ENCODE measurements around the gene ASZ1.

ASZ1 gene

DNA sequence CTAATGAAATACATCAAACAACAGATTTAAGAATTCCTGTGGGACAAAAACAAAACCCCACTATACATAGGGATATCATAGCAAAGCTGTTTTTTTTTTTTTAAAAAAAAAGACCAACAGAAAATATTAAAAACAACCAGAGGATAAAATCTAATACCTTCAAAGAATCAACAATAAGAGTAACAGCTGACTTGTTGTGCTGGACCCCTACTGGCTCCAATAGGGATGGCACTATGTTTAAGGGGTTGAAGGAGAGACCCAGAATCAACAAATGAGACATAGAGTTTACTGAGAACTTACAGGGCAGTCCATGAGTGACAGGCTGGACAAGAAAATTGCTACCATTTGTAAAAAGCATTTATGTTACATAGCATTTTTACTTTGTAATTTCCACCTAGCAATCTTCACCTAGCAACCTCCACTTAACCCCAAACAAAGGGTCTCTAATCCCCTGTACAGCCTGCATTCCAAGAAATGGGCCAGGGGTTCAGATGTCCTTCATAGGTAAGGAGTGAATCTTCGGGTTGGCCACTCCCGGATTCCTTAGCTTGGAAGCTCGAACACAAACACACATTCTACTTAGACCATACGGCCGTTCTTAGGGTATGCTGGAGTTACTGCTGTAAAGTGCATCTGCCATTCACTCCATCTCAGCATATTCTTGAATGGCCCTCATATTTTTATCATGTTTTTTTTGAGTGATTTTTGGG lies 25.8 kb downstream of the ASZ1 start:
- DNase-seq = no peak

DNA sequence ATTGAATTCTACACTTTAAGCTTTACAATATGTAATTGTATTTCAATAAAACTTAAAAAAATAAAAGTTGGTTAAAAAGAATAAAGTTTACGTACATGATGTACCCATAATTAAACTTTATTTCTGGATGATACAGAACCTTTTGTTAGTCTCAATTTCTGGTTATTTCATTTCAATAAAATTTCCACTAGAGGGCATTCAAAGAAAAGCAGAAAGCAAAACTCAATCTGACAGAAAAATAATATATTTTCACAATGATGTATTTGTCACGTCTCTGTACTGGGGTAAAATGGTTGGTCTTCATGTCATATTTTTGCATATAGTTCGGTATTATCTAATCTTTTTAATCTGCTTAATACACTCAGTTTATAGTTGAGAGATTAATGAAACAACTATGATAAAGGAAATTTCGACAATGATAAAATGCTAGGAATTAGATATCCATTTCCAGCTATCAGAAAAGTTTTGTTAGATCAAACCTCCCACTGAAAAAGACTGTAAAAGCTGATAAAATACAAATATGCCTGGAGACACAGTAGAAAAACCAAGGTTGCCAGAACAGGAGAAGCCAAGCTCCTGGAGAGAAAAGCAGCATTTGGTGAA lies 27.4 kb downstream of the ASZ1 start:
- no peak for DNase-seq

DNA sequence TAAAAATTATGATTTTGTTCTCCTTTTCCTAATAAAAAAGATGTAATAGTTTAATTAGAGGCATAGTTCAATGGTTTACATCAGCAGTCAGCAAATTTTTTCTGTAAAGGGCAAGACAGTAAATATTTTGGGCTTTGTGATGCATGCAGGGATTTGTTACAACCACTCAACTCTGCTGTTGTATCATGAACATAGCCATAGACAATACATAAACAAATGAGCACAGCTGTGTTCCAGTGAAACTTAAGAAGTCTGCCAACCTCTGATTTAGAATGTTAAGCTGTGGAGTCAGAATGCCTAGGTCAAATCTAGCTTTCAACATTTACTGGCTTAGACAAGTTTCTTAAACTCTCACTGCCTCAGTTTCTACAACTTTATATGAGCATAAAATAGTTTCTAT lies 31.6 kb downstream of the ASZ1 start:
- DNase-seq = no peak

GRCh38 chr7:117393781-117394180 lies 33.5 kb downstream of the ASZ1 start:
- DNase-seq = no peak

- DNase-seq = no peak
Observed at GRCh38 chr7:117389871-117390270, 37.4 kb downstream of the ASZ1 start.

DNA sequence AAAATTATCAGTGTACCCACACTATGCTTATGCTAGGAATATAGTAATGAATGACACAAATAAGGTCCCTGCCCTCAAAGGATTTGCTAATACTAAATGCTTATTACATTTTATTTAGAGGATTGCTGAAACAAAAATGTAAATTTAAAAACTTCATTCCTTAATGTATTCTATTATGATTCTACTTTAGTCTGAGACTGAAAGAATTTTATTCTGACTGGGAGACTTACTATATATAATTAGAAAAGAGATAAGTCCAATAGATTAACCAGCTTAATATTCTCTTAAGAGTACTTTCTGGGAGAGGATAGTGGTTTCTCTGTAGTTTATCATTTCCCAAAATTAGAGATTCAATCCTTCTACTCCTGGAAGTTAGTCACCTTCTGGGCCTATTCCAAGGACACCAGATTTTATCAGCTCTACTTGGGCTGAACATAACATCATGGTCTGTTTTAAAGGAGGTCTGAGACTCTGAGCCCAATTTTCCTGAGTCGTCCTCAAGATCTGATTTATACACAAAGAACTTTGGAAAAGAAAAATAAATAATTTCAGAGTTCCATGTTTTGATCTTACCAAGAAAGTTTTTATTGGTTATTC lies 41.1 kb downstream of the ASZ1 start:
- DNase-seq = no peak

- no peak for DNase-seq
Observed at GRCh38 chr7:117385363-117386109, 41.8 kb downstream of the ASZ1 start.

DNA sequence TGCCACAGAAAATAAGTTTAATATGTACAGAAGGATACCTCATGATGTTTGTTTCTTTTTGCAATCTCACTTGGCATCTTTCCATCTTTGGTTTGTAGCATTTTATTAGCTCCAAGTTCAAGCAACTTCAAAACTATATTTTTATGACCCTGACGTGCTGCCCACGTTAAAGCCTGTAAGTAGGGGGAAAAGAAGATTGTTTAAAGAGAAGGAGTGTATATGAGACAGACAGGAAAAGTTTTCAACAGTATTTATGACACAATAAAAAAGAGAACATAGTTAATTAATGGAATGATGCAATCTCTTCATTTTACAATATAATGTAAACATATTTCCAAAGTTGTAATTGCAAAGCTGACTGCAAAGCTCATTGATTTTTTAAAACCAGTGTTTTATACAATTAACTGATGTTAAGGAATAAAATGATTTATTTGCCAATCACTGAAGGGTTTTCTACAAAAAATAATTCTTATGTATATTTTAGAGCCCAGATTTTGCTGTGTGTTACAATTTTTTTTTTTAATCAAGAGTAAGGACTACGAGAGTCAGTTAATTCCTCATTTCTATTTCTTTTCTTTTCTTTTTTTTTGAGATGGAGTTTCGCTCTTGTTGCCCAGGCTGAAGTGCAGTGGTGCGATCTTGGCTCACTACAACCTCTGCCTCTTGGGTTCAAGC lies 42.5 kb downstream of the ASZ1 start:
- no peak for DNase-seq

DNA sequence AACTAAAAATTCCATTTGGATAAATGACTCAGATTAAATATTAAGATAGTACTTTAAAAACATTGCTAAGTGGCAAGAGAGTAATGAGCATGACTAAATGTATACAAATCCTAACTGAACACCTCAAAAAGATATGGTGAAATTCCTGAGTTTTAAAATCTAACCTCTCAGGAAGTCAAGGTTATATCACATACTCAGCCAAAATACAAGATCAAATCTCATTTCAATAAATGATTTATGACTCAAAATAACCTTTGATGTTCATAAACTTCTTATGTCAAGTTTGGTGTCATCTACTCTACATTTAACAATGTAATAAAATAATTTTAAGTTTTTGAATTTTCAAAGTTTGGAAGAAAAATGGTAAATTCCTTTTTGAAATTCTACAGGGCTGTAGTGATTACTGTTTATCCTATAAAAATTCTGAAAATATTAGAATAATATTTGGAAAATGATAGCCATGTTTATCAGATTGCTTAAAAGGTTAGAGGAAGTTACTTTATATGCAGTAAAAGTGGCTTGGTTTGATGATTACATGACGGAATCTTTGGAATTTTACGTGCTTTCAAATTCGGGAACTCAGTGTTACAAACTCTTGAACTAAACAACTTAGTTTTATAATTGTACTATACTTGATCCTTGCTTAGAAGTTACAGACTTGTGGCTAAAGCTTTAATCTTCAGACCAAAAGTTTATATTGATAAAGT lies 43.7 kb downstream of the ASZ1 start:
- DNase-seq = no peak

DNA sequence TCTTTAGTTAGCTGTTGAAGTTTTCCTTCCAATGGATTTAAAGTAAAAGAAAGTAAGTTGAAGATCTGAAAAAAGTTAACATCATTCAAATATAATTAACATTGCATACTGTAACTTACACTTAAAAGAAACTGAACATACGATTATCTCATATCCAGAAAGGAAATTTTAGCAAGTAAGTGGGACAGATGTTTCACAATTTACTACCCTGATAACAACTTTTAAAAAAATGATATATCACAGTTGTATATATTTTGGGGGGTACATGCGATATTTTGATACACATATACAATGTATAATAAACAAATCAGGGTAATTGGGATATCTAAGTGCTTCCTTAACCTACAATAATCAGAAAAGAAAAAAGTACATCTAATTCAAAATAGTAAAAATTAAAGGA lies 44.2 kb downstream of the ASZ1 start:
- no peak for DNase-seq

- DNase-seq = no peak
Observed at GRCh38 chr7:117381362-117381761, 45.9 kb downstream of the ASZ1 start.

DNA sequence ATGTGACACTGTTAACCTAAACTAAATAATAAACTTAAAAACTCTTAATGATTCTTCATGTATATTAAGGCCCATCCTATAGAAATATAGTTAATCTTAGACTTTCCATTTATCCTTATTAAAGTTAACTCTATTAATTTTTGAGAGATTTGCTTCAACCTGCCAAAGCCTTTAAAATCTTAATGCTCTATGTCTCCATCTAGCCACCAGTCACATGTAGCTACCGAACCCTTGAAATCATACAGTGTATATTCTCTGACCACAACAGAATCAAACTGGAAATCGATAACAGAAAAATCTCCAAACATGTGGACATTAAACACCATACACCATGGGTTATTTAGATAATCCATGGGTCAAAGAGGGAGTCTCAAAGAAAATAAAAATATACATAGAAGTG lies 51.9 kb downstream of the ASZ1 start:
- DNase-seq = no peak

DNA sequence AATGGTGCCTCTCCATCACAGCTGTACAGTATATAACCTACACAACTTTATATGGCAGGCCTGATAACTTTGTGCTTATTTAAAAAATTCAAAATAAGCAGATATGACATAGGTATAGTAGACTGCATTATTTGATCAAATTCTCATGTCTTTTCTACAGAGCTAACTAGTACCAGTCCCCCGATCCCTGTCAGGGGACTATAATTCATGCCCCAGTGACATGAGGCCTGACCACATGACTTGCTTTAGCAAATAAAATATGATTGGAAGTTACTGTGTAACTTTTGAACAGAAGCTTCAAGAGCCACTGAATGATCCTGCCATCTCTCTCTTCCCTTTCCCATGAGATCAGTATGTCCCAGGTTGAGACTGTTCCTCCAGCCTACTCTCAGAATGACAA lies 55.2 kb downstream of the ASZ1 start:
- DNase-seq = no peak

DNA sequence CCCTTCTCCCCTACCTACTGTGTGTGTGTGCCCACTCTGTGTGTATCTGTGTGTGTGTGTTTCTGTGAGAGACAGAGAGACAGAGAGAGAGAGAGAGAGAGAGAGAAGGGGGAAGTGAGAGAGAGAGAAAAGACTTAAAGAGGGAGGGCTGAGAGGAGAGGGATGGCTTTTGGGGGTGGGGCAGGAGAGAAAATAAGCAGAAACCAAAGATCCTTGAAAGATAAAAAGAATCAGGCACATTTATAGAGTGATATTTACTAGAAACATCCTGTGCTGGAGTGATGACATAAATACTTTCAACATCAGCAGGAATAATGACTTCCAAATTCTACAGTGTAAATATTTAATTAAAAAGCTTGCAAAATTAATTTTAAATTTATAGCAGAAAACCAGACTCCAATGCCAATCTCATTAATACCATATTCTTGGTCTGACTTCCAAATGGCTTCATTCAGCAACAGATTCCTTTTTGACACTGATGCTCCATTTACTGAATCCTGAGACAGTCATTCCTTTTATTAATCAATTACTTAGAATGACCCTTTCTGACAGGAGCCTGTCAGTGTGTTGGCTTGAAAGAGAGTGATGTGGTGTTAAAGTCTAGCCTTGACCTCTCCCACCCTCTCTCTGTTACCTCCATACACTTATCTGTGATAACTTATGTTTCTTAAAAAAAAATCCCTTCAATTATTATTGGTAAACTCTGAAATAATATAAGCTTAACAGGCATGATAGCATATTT lies 62.8 kb downstream of the ASZ1 start:
- DNase-seq = no peak

- no peak for DNase-seq
Observed at GRCh38 chr7:117362294-117362888, 64.9 kb downstream of the ASZ1 start.

GRCh38 chr7:117350027-117350426 lies 77.3 kb downstream of the ASZ1 start:
- DNase-seq = no peak

DNA sequence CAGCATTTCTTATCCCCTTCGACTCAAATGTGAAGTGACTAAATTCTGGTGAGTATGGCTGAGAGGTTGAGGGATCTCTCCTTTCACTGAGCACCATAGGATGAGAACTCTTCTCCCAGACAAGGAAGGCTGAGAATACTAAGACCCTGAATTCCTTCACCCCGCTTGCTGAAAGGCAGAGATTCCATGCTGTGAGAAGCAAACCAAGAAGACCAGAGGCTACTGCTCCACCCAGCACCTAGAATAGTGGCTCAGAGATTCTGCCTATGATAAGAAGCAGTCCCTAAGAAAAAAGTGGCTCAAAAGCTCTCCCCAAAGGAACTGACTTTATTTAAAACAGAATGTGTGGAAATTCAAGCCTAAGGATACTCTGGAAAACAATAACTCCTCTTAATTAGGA lies 77.7 kb downstream of the ASZ1 start:
- no peak for DNase-seq

- no peak for DNase-seq
Observed at GRCh38 chr7:117347962-117348672, 79.2 kb downstream of the ASZ1 start.

DNA sequence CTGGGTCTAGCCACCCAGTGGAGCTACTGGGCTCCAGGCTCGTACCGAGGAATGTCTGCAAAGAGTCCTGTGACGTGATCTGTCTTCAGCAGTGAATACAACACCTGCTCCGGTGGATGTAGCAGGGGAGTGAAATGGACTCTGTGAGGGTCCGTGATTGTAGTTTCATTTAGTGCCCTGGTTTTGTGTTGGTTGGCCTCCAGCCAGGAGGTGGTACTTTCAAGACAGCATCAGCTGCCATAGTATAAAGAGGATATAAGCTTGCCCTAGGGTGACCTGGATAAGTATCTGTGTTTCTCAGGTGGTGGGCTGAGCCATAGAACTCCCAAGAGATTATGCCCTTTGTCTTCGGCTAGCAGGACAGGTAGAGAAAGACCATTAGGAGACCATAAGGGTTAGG lies 79.8 kb downstream of the ASZ1 start:
- DNase-seq = no peak

- DNase-seq = no peak
Observed at GRCh38 chr7:117346161-117346560, 81.1 kb downstream of the ASZ1 start.

DNA sequence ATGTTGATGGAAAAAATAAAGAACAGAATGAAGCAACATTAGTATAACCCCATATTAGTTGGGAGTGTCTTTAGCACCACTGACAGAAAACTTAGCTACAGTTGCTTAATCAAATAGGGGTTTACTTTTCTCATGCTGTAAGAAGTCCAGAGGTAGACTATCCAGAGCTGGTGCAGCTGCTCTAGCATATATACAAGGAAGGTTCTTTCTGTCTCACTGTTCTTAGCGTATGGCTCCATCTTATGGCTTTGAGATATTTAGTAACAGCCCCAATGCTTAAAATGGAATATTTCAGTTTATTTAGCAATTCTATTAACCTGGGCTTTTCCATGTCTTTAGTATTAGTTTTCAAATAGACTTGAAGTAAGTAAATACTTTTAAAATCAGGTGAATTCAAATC lies 89.3 kb downstream of the ASZ1 start:
- no peak for DNase-seq

Measured in activated effector memory CD4-positive, alpha-beta T cell treated with Interleukin-2 at 50 U/mL for 16 hours (primary cell).